IMR-90 (cell line): Measurements from ENCODE around the gene CAMK2D.
"Not testable (repeated sequence)": the region's sequence is repeated elsewhere in the genome, so short reads cannot be mapped to it uniquely, and the experiment has no call there.

Experiments used
- CHD1 ChIP-seq: IDR thresholded peaks from 2 replicates; pipeline ENCODE4 v1.6.1; 2012; ENCODE audit warnings: low read depth, low read length, improper control_type of control experiment
- CTCF ChIP-seq: conservative IDR thresholded peaks from 2 replicates; pipeline ENCODE4 v1.5.1; 2012; ENCODE audit warnings: mild to moderate bottlenecking, low read depth, low read length, improper control_type of control experiment
- POLR2A ChIP-seq: IDR thresholded peaks from 2 replicates; pipeline ENCODE4 v1.6.1; 2012; ENCODE audit warnings: mild to moderate bottlenecking, low read depth, low read length
- USF2 ChIP-seq: fragments of 150-350 bp; IDR thresholded peaks from 2 replicates; pipeline ENCODE4 v1.6.1; 2017; ENCODE audit warnings: mild to moderate bottlenecking, antibody characterized with exemption, low read length, low read depth

- TF ChIP-seq CHD1, CTCF, POLR2A, USF2: not testable (repeated sequence)
These were observed 56.4 kb downstream of the CAMK2D start for GRCh38 chr4:113705097-113705496.
